GM18951 (cell line): ENCODE results near the gene RDH14.

Source experiments
- POLR2A ChIP-seq: IDR thresholded peaks from 4 replicates; pipeline ENCODE4 v1.6.1; 2011; ENCODE audit warnings: mild to moderate bottlenecking; ENCODE audit not compliant: insufficient read length, insufficient read depth; ENCODE audit errors: extremely low read depth
- in situ Hi-C: fragments of 300-500 bp; cut with MboI; formaldehyde crosslinking; loops from one replicate; pipeline ENCODE4 v1.12.0; 2022; ENCODE audit warnings: low sequenced_read_pairs, mixed read lengths, inconsistent platforms; ENCODE audit not compliant: unreplicated experiment

Gene RDH14

GRCh38 chr2:18505703-18506341 is 54.6 kb downstream of the RDH14 start:
- in situ Hi-C loops = loop anchor here (25.0 kb wide), 3 partner anchors 856 to 1356 kb away; partner anchors contain the start of gene OSR1
- TF ChIP-seq POLR2A = no peak
